Measurements from ENCODE around the gene UROC1.

- no peak for TF ChIP-seq YY1 (IDR thresholded peaks at IDR 0.05; ENCODE audit: insufficient read depth, insufficient read length)
- TF ChIP-seq ZNF274 (IDR thresholded peaks at IDR 0.05; ENCODE audit: low read depth, low read length), result no peak
- TF ChIP-seq SUZ12 (IDR thresholded peaks at IDR 0.05; ENCODE audit: extremely low read depth, insufficient read depth, insufficient read length), result no peak
Observed at GRCh38 chr3:126514161-126514560, 3.4 kb downstream of the UROC1 start.

Measured in NT2/D1 (cell line).